ENCODE measurements around the gene DDAH1.

The DDAH1 gene

DNA sequence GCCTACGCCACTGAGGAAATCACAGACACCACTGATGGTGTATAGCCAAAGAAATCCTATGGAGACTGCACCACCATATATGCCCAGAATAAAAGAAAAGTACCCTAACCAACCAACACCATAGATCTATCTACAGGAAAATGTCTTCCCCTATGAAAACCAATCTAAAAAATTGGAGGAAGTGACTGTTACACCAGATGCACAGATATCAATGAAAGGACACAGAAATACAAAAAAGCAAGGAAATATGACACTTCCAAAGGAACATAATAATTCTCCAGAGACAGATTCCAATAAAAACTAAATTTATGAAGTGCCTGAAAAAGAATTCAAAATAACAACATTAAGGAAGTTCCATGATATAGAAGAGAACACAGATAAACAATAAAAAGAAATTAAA lies 131.8 kb downstream of the DDAH1 start:
- in situ Hi-C loops (cut with MboI; ENCODE audit: low sequenced_read_pairs), result no loop called here

DNA sequence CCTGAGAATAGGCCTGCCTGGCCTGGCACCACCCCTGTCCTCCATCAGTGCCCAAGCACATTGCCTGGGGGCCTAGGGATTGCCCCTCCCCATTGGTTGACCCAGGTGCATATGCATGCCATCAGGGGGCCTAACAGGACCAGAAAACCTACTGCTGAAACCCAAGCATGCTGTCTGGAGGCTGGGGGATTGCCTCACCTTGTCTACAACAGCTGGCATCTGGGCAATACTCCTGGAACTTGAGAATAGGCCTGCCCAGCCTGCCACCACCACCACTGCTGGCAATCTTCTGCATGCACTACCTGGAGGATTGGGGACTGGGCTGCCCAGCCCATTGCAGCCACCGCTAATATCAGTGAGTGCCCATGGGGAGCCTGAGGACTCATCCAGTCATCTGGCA lies 132.4 kb downstream of the DDAH1 start:
- in situ Hi-C loops (cut with MboI; ENCODE audit: low sequenced_read_pairs), result no loop called here

DNA sequence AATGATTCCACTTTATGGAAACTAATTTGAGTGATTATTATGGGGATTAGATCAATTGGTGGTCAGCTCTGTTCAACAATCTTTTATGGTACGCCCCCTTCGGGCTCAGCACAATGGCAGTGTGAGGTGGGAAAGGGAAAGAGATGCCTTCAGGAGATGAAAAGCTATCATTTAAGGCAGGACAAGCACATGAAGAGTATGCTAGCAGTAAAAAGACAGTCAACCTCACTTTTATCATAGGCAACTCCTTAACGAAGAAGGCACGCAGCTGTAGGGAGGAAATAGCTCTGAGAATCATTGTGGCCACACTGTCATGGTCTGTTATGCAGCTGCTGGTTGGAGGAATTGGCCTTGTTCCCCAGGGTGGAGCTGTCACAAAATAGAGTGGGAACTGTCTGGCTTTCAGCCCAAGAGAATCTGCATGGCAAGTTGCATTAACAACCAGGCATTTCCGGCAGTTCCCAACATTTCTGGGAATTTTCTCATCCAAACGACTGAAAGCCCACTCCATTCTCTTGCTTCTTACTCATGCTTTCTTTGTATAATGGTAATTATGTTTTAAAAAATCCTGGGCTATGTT lies 134.2 kb downstream of the DDAH1 start:
- in situ Hi-C loops (cut with MboI; ENCODE audit: low sequenced_read_pairs), result no loop called here

DNA sequence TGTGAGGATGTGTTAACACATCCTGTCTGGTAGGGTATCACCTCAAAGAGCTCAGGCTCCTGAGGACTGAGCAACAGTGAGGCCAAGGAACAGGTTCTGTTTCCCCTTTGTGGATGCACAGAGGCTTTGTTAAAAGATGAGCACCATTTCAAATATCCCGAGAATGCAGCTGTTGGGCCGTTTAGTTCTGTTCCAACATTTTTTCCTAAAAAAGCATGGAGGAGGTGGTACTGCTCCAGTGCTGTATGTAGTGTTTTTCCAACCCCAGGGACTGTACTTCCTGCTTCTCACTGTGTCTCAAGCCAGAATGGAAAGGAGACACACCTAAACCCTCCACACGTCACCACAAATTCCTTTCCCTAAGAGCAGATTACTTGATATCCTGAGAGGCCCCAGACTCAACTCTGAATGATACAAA lies 134.7 kb downstream of the DDAH1 start:
- in situ Hi-C loops (cut with MboI; ENCODE audit: low sequenced_read_pairs), result no loop called here

DNA sequence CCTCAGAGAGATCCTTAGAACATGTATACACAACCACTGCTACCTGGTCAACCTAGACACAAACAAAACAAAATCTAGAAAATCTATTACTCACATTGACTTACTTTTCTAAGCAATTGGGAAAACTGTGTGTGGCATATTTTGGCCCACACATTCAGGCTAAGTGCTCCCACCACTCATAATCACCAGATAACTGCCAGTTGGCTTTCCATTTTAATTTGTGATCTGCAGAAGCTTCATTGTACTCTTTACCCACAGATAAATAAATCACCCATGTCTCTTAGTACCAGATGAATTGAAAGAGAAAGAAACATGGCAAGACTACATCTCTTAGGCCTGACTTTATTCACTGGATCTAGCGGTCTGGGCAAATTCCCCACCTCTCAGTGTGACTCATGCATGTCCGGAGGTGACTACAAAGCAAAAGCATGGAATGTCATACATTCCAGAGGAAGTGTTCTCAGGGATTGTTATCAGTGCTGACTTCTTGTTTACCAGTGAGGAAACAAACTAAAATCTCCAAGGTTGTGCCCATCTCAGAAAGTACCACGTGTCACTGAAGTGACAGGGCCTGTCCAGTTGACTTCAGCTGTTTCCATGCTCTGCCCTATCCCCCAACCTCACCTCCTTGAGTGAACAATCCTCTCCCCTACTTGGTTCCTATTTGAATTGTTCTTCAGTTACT lies 136.1 kb downstream of the DDAH1 start:
- in situ Hi-C loops (cut with MboI; ENCODE audit: low sequenced_read_pairs), result no loop called here

DNA sequence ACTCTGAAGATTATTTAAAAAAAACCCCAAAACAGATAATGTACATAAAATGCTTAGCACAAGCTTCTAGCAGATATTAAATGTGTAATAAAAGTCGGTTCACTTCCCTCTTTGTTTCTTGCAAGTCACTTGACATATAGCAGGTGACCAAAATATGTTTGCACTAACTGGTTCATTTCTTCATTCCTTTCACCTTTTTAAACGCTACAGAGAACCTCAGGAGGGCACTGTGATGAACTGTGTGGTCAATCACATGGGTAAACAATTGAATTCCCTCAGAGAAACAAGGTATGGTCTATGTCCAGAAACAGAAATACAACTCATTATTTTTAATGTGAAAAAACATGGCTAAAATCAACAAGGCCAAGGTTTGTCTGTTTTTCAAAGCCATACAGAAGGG lies 137.2 kb downstream of the DDAH1 start:
- in situ Hi-C loops (cut with MboI; ENCODE audit: low sequenced_read_pairs), result no loop called here

DNA sequence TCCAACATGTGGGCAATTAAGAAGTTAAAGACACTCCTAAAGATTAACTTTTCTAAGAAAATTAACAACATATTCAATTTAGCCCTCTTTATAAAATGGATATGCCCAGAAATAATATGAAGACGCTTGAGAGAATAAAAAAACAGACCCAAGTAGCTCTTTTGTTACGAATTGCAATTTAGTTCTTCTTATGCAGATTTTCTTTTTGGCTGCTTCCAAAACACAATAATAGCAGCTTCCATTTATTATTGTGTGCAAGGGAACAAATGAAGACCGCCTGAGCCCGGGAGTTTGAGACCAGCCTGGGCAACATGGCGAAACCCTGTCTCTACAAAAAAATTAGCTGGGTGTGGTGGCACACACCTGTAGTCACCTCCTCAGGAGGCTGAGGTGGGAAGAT lies 138.1 kb downstream of the DDAH1 start:
- in situ Hi-C loops (cut with MboI; ENCODE audit: low sequenced_read_pairs), result no loop called here

DNA sequence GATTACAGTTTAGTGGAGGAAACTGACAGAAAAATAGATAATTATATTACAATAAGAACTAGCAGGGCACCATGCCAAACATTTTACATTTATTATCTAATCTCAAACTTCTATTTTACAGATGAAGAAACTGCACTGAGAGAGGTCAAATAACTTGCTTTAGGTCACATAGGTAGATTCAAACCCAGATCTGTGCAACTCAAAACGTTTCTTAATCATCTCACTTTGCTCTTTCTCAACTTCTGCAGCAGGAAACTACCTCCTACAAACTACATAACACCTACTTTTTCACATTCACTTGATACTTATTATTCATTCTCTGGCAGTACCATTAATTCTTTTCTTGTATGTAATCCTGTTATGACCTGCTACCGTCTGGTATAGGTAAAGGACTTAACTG lies 138.6 kb downstream of the DDAH1 start:
- in situ Hi-C loops (cut with MboI; ENCODE audit: low sequenced_read_pairs), result no loop called here

DNA sequence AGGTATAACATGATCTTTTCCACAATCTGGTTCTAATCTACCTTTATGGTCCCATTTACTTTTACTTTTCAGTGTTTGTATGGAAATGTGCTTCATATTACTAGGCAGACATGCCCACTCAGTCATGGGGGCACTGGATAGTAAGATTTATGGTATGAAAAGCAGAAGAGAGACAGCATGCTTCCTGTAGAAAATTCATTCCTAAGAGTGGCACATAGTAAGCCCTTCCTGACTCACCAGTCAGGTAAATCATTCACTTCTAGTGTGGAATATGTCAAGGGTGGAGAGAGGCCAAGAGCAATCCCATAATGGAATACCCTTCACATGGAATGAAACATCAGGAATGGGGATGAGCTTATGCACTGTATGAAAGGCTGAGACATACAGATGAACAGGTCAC lies 139.0 kb downstream of the DDAH1 start:
- in situ Hi-C loops (cut with MboI; ENCODE audit: low sequenced_read_pairs), result no loop called here

DNA sequence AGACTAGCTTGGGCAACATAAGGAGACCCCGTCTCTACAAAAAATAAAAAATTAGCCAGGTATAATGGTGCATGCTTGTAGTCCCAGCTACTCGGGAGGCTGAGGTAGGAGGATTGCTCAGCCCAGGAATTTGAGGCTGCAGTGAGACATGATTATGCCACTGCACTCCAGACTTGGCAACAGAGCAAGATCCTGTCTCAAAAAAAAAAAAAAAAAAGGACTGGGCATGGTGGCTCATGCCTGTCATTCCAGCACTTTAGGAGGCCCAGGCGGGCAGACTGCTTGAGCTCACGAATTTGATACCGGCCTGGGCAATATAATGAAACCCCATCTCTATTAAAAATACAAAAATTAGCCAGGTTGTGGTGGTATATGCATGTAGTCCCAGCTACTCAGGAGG lies 141.2 kb downstream of the DDAH1 start:
- in situ Hi-C loops (cut with MboI; ENCODE audit: low sequenced_read_pairs), result no loop called here

DNA sequence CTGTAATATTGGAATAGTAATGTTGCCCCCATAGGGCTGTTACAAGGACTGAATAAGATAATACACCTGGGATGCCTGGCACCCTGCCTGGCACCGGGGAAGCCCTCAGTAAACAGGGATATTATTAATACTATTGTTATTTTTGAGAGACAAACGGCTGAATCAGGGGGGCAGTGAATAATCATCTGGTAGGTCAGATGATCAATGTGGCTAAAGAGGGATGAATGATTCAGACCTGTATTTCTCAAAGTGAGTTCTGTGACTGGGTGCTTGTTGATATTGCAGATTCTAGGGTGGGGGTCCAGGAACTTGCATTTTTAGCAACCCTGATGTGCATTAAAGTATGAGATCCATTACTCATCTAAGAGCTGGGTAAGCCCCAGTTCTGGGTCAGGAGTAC lies 142.3 kb downstream of the DDAH1 start:
- in situ Hi-C loops (cut with MboI; ENCODE audit: low sequenced_read_pairs), result no loop called here

DNA sequence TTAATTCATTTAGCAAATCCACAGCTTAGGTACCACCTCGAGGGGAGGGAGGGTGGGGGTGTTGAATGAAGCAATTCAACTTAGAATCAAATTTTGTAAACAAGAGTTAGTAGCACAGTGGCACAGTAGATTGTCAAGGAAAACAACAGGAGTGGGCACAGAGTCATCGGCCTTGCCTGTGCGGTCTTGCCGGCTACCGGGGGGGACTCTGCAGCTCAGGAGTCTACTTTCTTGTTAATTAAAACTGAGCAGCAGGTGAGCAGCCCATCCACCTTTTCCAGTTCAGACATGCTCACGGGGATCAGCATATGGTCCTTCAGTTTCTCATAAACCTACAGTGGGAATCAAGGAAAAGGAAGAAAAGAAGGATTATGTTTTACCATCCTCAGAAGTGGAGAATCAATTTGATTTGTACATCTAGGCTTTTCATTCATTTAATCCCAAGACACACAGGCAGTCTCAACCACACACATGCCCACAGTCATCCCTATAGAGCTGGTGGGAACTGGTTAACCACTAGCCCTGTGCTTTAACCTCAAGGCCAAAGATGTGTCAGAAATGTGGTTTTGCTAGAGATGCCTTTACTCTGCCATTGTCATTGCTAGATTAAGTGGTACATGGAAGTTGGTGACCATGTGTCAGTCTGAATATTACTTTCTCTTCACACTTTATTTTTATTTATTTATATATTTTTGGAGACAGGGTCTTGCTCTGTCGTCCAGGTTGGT lies 143.6 kb downstream of the DDAH1 start:
- in situ Hi-C loops (cut with MboI; ENCODE audit: low sequenced_read_pairs), result no loop called here

DNA sequence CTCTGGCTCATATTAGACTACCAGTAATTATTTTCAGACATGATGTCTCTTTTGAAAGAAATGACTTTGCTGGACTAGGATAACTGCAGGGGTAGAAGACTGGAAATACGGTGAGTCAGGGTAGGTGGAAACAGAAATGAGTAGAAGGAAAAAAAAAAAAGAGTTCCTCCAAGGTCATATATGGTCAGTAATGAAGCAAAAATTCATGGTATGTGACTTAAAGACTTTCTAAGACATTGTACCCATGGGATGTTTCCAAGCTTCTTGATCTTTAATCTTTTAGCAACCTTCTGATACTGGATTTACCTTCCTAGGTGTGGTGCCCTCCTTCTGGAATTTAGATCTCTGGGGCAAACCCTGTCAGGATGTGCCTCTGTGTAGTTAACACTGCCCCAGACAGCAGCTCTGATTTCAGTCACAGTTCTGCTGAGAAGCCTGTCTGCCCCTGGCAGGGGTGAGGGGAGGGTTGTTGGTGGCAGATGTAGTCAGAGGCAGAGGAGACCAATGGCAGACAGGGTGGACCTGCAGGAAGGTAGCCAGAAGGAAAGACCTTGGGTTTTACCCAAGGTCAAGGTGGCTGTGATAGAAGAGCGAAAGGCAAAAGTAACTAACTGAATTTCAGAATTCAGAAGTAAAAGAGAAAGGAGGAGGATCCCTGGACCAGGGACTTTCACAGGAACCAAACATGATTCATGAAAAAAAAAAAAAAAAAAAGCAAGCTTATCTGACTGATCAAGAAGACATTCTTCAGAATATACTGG lies 144.4 kb downstream of the DDAH1 start:
- in situ Hi-C loops (cut with MboI; ENCODE audit: low sequenced_read_pairs), result no loop called here

DNA sequence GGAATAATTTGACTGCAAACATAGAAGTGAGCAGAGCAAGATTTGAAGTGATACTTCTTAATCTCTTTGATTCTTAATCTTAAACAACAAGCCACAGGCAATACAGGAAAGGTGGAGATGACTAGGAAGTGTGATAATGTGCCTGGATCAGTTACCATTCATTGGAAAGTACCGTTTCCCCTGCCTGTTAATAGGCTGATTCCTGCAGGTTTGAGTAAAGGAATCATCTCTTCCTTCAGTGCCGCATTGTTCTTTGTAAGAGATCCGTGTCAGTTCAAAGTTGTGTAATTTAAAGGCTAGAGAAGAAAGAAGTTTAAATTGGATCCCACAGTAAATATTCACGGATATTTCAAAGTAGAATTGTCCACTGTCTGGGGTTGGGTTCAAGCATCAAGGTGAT lies 145.0 kb downstream of the DDAH1 start:
- in situ Hi-C loops (cut with MboI; ENCODE audit: low sequenced_read_pairs), result no loop called here

DNA sequence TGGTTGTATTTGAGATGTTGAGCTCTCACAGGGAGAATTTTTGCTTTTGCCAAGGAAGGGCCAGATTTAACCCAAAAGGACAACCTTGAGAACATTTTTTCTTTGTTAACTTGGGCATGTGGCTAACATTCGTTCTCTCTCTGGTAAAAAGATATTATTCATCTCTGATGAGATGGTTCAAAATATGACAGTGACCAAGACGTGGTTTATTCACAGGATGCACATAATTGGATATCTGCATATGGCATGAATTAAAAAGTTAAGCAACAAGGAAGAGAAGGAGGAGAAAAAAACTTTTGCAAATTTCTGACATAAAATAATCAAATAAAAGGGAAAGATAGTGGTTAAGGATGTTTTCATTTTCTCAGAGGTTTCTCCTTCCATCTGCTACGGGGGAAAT lies 145.5 kb downstream of the DDAH1 start:
- in situ Hi-C loops (cut with MboI; ENCODE audit: low sequenced_read_pairs), result no loop called here

DNA sequence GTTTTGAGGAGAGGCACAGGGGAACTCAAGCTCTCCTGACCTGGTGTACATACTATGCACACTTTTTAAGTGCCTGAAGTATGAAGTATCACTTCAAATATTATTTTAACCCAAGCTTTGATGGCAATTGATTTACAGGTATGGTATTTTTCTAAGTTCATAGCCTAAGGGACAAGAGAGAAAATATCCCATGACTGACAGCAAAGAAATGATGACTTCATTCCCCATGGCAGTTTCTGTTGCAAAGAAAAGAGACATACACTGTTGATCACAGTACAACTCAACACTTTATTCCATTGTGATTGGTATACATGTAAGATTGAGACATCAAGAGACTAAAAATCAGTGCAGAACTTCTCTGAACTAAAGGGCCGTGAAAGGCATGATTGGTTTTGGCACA lies 146.7 kb downstream of the DDAH1 start:
- in situ Hi-C loops (cut with MboI; ENCODE audit: low sequenced_read_pairs), result no loop called here

DNA sequence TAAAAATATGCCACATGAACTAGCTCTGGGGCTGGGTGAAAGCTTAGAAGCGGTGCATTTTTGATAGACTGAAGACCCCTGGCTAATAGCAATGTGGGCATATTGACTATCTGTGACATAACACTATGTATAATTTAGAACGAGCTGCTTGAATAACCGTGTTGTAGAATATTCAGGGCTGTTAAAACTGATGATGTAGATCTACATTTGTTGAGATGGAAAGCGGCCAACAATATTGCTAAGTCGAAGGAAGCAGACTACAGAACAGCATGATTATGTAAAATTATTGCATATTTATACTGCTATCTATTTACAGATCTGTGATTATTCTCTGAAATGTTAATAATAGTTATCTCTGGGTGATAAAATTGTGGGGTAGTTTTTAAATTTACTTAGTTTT lies 147.4 kb downstream of the DDAH1 start:
- in situ Hi-C loops (cut with MboI; ENCODE audit: low sequenced_read_pairs), result no loop called here

DNA sequence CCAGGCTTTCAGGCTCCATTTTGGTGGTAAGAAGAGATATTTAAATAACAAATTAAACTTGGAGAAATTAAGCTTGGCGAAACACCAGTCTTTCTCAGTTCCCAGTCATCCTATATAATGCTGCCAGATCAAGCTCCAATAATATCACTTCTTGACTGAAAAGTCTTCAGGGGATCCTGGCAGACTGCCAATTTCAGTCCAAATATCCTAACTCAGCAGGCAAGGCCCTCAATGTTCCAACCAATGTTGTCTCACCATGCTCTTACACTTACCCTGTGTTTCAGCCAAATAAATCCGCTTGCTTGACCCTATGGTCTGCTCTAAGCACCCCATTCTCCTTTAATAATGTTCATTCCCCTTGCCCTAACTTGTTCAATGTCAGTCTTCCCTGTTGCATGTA lies 148.6 kb downstream of the DDAH1 start:
- in situ Hi-C loops (cut with MboI; ENCODE audit: low sequenced_read_pairs), result no loop called here

DNA sequence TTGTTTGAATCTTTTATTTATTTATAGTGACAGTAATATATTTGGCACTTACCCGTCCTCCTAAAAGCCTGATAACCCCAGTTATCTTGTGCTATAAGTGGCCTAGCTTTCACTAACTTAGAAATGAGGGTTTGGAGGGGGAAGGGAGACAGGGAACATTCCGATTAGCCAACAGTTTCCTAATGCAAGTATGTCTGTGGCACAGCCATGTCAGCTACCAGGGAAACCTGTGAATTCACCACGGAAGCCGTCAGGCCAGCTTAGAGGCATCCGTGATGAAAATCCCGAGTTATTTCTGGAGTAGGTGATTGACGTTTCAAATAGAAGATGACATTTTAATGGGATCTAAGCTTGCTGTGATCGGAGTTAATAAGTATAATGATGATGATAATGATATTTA lies 149.2 kb downstream of the DDAH1 start:
- in situ Hi-C loops (cut with MboI; ENCODE audit: low sequenced_read_pairs), result no loop called here

DNA sequence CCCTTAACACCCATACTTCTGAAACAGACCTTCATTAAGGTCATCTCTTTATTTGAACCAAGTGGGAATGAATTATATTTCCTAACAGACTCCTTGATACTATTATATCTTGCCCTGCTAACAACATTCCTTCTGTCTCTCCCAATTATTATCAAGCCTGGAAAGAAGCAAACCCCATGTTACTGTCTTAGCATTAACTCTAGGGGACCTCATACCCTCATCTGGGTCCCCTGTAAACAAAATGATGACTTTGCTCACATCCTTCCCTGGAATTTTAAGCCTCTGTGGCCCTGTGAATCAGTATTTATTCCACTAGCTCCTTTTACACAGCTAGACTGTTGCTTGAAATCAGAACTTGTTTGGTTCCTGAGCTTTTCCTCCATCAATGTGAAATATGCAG lies 150.2 kb downstream of the DDAH1 start:
- in situ Hi-C loops (cut with MboI; ENCODE audit: low sequenced_read_pairs), result no loop called here

DNA sequence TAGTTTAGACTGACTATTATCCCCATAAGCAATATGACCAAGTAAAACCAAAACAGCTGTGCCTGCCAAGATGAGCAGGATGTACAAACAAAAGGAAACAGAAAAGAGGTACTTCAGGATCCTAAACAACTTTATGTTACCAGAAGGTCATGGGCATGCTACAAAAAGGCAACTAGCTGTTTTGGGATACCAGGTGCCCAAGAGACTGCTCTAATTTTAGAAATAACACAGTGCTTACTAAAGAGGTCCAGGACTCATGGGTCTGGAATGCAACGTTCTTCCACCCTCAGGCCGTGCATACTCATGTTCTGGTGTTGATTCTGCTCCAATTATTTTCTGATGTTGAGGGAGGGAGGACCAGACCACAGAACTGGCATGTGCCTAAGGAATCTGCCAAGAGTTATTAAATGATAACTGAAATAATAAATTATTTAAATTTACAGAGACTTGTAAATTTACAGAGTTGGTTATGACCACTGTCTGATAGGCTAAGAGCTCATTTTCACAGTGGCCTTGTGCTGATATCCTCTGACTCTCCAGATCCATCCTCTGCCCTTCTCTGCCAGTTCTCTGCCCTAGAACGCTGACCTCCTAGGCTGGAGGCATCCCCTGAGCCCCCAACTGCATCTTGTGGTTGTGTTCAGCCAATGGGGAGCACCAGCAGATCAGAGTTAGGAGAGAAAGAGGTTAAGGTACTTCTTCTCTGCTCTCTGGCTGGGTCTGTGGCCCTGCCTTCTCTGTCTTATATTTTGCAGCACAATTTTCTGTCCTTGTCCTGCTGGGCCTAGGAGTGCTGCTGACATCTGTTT lies 150.9 kb downstream of the DDAH1 start:
- in situ Hi-C loops (cut with MboI; ENCODE audit: low sequenced_read_pairs), result no loop called here

Data from HL-60/S4 treated with phorbol 12-myristate 13-acetate at 8.2 ng/mL for 4 days and 3 days (cell line).